GM19035 (cell line): Measurements from ENCODE around the gene RHOG.

Source experiments
- ATAC-seq: cut with Tn5 transposase; IDR thresholded peaks from one replicate; pipeline ENCODE4 v1.9.1; 2021; ENCODE audit not compliant: unreplicated experiment

Gene RHOG

DNA sequence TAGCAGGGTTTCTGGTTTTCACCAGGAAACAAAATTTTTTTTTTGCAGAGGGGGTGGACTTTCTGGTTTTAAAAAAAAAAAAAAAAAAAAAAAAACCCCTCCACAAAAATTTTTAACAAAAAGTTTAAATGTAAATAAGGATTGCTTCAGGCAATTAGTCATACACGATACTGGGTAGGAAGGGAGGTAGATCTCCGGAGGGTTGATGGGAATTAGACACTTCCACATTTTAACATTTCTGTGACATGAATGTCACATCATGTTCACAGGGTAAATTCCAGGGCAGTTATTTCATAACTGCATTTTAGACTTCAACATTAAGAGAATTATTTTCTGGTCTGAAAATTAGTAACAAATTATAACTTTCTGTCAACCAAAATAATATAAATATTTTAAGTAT, 59.3 kb downstream of the RHOG start:
- no peak for ATAC-seq
